CD14-positive monocyte (primary cell): Measurements from ENCODE around the gene UTP3. TPM values are rescaled to one million over a fixed set of nuclear protein-coding genes. Genes with fewer than 3 reads are reported as not detected.
A peak's percentile ranks its signal among the peaks of the same experiment; 100 is the strongest.

Experiments
- DNase-seq, 3 donors: peaks; one replicate each; pipeline ENCODE4 v3.0.0-alpha.2; 2011 to 2022
- H2AFZ ChIP-seq: 2 replicates; pipeline ENCODE4 v1.6.0; 2012; ENCODE audit warnings: mild to moderate bottlenecking, low read depth, low read length, inconsistent platforms; ENCODE audit not compliant: insufficient read depth, poor library complexity, severe bottlenecking
- H3K27ac ChIP-seq, 2 donors: 1 replicate in 1 of 2; 2 replicates in 1 of 2; pipeline ENCODE4 v1.5.1; 2012 to 2013; ENCODE audit warnings: low read length in 2 of 2, control low read depth in 1 of 2, inconsistent platforms in 1 of 2, low read depth in 1 of 2, mild to moderate bottlenecking in 1 of 2
- H3K27me3 ChIP-seq, 2 donors: one replicate each; pipeline versions ENCODE4 v1.6.0 to v1.6.1; 2011 to 2013; ENCODE audit warnings: low read length in 2 of 2; ENCODE audit not compliant: control insufficient read depth in 2 of 2, insufficient read depth in 2 of 2
- H3K36me3 ChIP-seq, 2 donors: replicated peaks in 1 of 2; 1 replicate in 1 of 2; 2 replicates in 1 of 2; pipeline versions ENCODE4 v1.5.1 to v1.6.1; 2012 to 2013; ENCODE audit warnings: low read length in 2 of 2, control low read depth in 1 of 2, inconsistent platforms in 1 of 2, mild to moderate bottlenecking in 1 of 2; ENCODE audit not compliant: insufficient read depth in 2 of 2, control insufficient read depth in 1 of 2
- H3K4me1 ChIP-seq, 2 donors: 1 replicate in 1 of 2; 2 replicates in 1 of 2; pipeline versions ENCODE4 v1.5.1 to v1.6.1; 2012 to 2013; ENCODE audit warnings: low read length in 2 of 2, control low read depth in 1 of 2, inconsistent platforms in 1 of 2, mild to moderate bottlenecking in 1 of 2, moderate library complexity in 1 of 2; ENCODE audit not compliant: insufficient read depth in 2 of 2, control insufficient read depth in 1 of 2
- H3K4me2 ChIP-seq: replicated peaks from 2 replicates; pipeline ENCODE3; 2012; ENCODE audit warnings: low read length, moderate library complexity, mild to moderate bottlenecking; ENCODE audit not compliant: poor library complexity, severe bottlenecking; ENCODE audit errors: extremely low read depth
- H3K4me3 ChIP-seq, 3 experiments: fragments of 200-600 bp in 1 of 3; sonication (generic) in 1 of 3; replicated peaks in 1 of 3; 1 replicate in 2 of 3; 2 replicates in 1 of 3; pipeline ENCODE4 v1.5.1; 2011 to 2013; ENCODE audit warnings: low read length in 3 of 3, mild to moderate bottlenecking in 3 of 3, control low read depth in 2 of 3, low read depth in 2 of 3, inconsistent platforms in 1 of 3, moderate library complexity in 1 of 3
- H3K79me2 ChIP-seq: 2 replicates; pipeline ENCODE4 v1.6.0; 2012; ENCODE audit warnings: mild to moderate bottlenecking, control low read depth, inconsistent platforms, low read length, moderate library complexity; ENCODE audit not compliant: insufficient read depth
- H3K9ac ChIP-seq: 2 replicates; pipeline ENCODE4 v1.6.0; 2017; ENCODE audit warnings: low read length, mild to moderate bottlenecking; ENCODE audit not compliant: insufficient read depth, poor library complexity, severe bottlenecking
- H3K9me3 ChIP-seq, 2 donors: replicated peaks in 1 of 2; 1 replicate in 1 of 2; 2 replicates in 1 of 2; pipeline versions ENCODE4 v1.5.1 to v1.6.1; 2012 to 2013; ENCODE audit warnings: low read length in 2 of 2, control low read depth in 1 of 2; ENCODE audit not compliant: control insufficient read depth in 1 of 2, insufficient read depth in 1 of 2
- H4K20me1 ChIP-seq: 2 replicates; pipeline ENCODE4 v1.6.0; 2012; ENCODE audit warnings: mild to moderate bottlenecking, low read length, control low read depth, moderate library complexity; ENCODE audit not compliant: insufficient read depth
- H3K27ac Mint-ChIP-seq, 7 donors: one replicate each; pipeline ENCODE4 v1.8.0; 2020; ENCODE audit warnings: mild to moderate bottlenecking in 7 of 7, mixed read lengths in 7 of 7, moderate library complexity in 6 of 7, inconsistent platforms in 2 of 7
- H3K27me3 Mint-ChIP-seq, 3 donors: one replicate each; pipeline ENCODE4 v1.8.0; 2021 to 2022; ENCODE audit warnings: low read depth in 3 of 3, mild to moderate bottlenecking in 3 of 3, mixed read lengths in 3 of 3, moderate library complexity in 3 of 3, inconsistent platforms in 1 of 3
- H3K36me3 Mint-ChIP-seq, 2 donors: one replicate each; pipeline ENCODE4 v1.8.0; 2020; ENCODE audit warnings: mixed read lengths in 2 of 2, inconsistent platforms in 1 of 2, mild to moderate bottlenecking in 1 of 2
- H3K4me1 Mint-ChIP-seq: one replicate; pipeline ENCODE4 v1.8.0; 2020; ENCODE audit warnings: mild to moderate bottlenecking, mixed read lengths
- H3K4me3 Mint-ChIP-seq, 2 donors: one replicate each; pipeline ENCODE4 v1.8.0; 2020; ENCODE audit warnings: mild to moderate bottlenecking in 2 of 2, mixed read lengths in 2 of 2, moderate library complexity in 1 of 2
- H3K9me3 Mint-ChIP-seq, 7 donors: one replicate each; pipeline ENCODE4 v1.8.0; 2020 to 2022; ENCODE audit warnings: mixed read lengths in 7 of 7, mild to moderate bottlenecking in 6 of 7, moderate library complexity in 6 of 7, inconsistent platforms in 2 of 7
- WGBS: methylation state at CpG from one replicate; pipeline ENCODE4 v1.1.5; 2013; ENCODE audit warnings: missing lambda C conversion rate; ENCODE audit not compliant: insufficient coverage; 5-methylcytosine and 5-hydroxymethylcytosine counted together
- intact Hi-C, 2 donors: fragments of 100-400 bp; cut with micrococcal nuclease; formaldehyde crosslinking; loops; one replicate each; pipeline versions ENCODE4 v1.15.0 to v1.15.1; 2023
- polyA plus RNA-seq, 3 donors: library from polyadenylated mRNA; depleted of rRNA in 1 of 3; unstranded in 2 of 3; stranded (reverse) in 1 of 3; fragments of 300-500 nt in 2 of 3; fragments of >200 nt in 1 of 3; fragmentation: Illumina TruSeq in 2 of 3; gene quantifications; 1 replicate in 2 of 3; 2 replicates in 1 of 3; pipeline ENCODE4 v1.2.3, GENCODE V29; 2012 to 2021
- TF ChIP-seq, protein P1 (sequence below): fragments of 200-600 bp; IDR thresholded peaks from one replicate; pipeline ENCODE4 v1.8.0; 2022; ENCODE audit warnings: antibody characterized with exemption, mild to moderate bottlenecking

The UTP3 gene
- polyA plus RNA-seq, 3 donors = 3.0 to 10.8 (median 5.0) TPM

DNA sequence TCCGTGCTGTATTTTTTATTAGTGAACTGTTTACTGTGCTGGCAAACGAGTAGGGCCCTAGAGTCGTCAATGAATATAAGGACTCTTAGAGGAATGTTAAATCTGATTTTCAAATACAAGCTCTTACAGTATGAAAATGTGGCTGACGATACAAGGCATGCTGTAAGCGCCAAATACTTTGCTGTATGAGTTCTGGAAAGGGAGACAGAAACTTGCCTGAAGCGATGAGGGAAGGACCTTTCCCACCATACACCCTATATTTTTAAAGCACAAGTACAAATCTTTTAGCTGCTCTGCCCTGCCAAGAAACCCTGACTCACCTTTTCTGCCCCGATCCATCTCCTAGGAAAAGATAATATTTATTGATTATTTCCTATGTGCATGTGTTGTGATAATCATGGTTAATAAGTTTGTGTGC lies 17.7 kb downstream of the UTP3 start:
- H3K9me3 Mint-ChIP-seq = no peaks in the 10 kb centered on the region
- intact Hi-C loops = loop anchor here (5.0 to 10.0 kb wide), 2 partner anchors 49 to 66 kb away; no protein-coding TSS in a partner anchor
- peak overlapping the region; percentile 93 to 95 for H3K4me3 Mint-ChIP-seq
- Histone ChIP-seq H3K4me1 (peaks cover 17 to 32% of the 10 kb centered on the region in 2 donors), H3K4me3 (peak overlapping the region; percentile 62 to 81 (median 66)), H3K9ac (peak overlapping the region; percentile 87), H3K79me2 (peaks cover 54% of the 10 kb centered on the region), H4K20me1 (no peaks in the 10 kb centered on the region), H2AFZ (peak overlapping the region; percentile 88), H3K36me3 (no peaks in the 10 kb centered on the region), H3K9me3 (no peaks in the 10 kb centered on the region), H3K4me2 (peak overlapping the region; percentile 81), H3K27ac (peak overlapping the region; percentile 63 to 80), H3K27me3 (no peaks in the 10 kb centered on the region)
- WGBS = no CpG with 5 or more reads among the region's 7 CpGs
- peaks cover 0 to 4% of the 10 kb centered on the region in 2 donors for H3K36me3 Mint-ChIP-seq
- H3K27me3 Mint-ChIP-seq = no peaks in the 10 kb centered on the region
- TF ChIP-seq, protein P1, sequence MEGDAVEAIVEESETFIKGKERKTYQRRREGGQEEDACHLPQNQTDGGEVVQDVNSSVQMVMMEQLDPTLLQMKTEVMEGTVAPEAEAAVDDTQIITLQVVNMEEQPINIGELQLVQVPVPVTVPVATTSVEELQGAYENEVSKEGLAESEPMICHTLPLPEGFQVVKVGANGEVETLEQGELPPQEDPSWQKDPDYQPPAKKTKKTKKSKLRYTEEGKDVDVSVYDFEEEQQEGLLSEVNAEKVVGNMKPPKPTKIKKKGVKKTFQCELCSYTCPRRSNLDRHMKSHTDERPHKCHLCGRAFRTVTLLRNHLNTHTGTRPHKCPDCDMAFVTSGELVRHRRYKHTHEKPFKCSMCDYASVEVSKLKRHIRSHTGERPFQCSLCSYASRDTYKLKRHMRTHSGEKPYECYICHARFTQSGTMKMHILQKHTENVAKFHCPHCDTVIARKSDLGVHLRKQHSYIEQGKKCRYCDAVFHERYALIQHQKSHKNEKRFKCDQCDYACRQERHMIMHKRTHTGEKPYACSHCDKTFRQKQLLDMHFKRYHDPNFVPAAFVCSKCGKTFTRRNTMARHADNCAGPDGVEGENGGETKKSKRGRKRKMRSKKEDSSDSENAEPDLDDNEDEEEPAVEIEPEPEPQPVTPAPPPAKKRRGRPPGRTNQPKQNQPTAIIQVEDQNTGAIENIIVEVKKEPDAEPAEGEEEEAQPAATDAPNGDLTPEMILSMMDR = no peak
- peaks cover 32% of the 10 kb centered on the region for H3K4me1 Mint-ChIP-seq
- no peak for DNase-seq
- H3K27ac Mint-ChIP-seq = peak overlapping the region; percentile 80 to 93 (median 89)

DNA sequence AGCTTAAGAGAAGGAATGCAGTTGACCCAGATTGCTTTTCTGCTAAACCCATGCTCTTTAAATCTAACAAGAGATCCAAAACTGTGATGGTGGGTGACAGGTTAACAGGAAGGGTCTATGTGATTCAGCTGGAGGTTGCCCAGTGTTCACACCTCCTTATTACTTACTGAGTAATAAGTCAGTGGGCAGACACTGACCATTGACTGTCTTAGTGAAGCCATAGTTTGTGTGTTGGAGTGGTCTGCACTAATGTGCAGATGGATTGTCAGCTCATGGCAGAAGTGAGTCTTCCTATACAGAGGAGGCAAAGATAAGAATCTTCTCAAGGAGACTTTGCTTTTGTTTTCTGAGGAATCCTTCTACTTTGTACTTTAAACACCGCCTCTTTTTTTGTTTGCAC lies 18.2 kb downstream of the UTP3 start:
- no CpG with 5 or more reads among the region's 1 CpG for WGBS
- Mint-ChIP-seq H3K27ac (peak overlapping the region in 4 of 7 donors; percentile 43 to 93 (median 82)), H3K9me3 (no peaks in the 10 kb centered on the region), H3K36me3 (peaks cover 0 to 4% of the 10 kb centered on the region in 2 donors), H3K4me3 (peak overlapping the region; percentile 93 to 95), H3K4me1 (peaks cover 37% of the 10 kb centered on the region), H3K27me3 (no peaks in the 10 kb centered on the region)
- Histone ChIP-seq H4K20me1 (no peaks in the 10 kb centered on the region), H3K4me3 (peak overlapping the region in 2 of 3 experiments; percentile 66 to 81), H3K27me3 (no peaks in the 10 kb centered on the region), H3K9ac (no peak overlapping the region), H2AFZ (no peak overlapping the region), H3K79me2 (peaks cover 59% of the 10 kb centered on the region), H3K4me1 (peaks cover 20 to 37% of the 10 kb centered on the region in 2 donors), H3K4me2 (peak overlapping the region; percentile 81), H3K9me3 (no peaks in the 10 kb centered on the region), H3K27ac (peak overlapping the region in 1 of 2 donors; percentile 80), H3K36me3 (no peaks in the 10 kb centered on the region)
- TF ChIP-seq, protein P1 = no peak
- intact Hi-C loops = loop anchor here (5.0 to 10.0 kb wide), 2 partner anchors 48 to 66 kb away; no protein-coding TSS in a partner anchor
- no peak for DNase-seq
